Measurements from ENCODE around the gene MFSD11.
"Not testable (repeated sequence)": the region's sequence is repeated elsewhere in the genome, so short reads cannot be mapped to it uniquely, and the experiment has no call there.

Gene MFSD11

DNA sequence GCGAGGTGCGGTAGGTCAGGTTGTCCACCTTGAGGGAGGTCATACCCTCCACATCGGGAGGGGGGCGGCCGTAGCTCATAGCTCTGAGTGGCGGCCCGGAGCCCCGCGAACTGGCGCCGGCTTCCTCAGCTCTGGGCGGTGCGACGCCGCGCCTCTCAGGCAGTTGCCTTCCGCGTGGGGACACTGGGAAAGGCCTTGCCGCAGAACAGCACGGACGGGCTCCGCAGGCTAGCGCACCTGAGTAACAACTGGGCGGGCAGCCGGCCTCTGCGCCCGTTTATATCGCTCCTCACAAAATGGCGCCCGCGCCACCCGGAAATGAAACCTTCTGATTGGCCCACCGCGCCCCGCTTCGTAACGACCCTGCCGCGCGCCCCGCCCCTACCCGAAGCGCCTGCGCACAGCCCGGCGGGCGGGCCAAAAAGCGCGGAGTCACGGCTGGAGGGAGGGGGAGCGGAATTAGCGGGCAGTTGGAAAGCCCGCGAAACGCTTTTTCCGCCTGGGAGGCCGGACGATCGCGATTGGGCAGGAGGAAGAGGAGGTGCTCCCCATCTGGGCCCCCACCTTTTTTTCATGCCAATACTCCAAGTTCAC is 740 bp upstream of the MFSD11 start, which contains the start of gene SRSF2:
Gene SRSF2, minus strand, starts transcription at position 250 of the 594 bp plus-strand sequence. Its CDS starts 171 bp downstream, at position 79.
- Histone ChIP-seq H3K9ac (ENCODE audit: low read depth, low read length, poor library complexity, severe bottlenecking) (peak within 1 kb of the TSS; percentile 100), H3K36me3 (ENCODE audit: insufficient read depth, low read length) (peaks cover 40% of the 10 kb centered on the region), H3K79me2 (ENCODE audit: insufficient read depth, low read length) (peaks cover 83% of the 10 kb centered on the region), H2AFZ (ENCODE audit: low read length) (peak within 1 kb of the TSS; percentile 87), H3K9me3 (ENCODE audit: insufficient read depth, low read depth, low read length) (no peaks in the 10 kb centered on the region), H3K4me1 (ENCODE audit: insufficient read depth, low read length, poor library complexity, severe bottlenecking) (peaks cover 65% of the 10 kb centered on the region), H3K4me2 (ENCODE audit: low read depth, low read length, poor library complexity, severe bottlenecking) (peak within 1 kb of the TSS; percentile 93), H3K4me3 (ENCODE audit: low read length, poor library complexity, severe bottlenecking) (peak within 1 kb of the TSS; percentile 99), H3K27me3 (ENCODE audit: insufficient read depth, low read length, poor library complexity, severe bottlenecking) (peaks cover 19% of the 10 kb centered on the region), H4K20me1 (ENCODE audit: insufficient read depth, low read length, poor library complexity, severe bottlenecking) (peaks cover 56% of the 10 kb centered on the region), H3F3A (ENCODE audit: low read depth) (peaks cover 11% of the 10 kb centered on the region), H3K9me2 (replicated peaks; ENCODE audit: low read depth, low read length) (no peaks in the 10 kb centered on the region)
- no peak for TF ChIP-seq EZH2phosphoT487 (IDR thresholded peaks at IDR 0.05; ENCODE audit: borderline replicate concordance)
- TF ChIP-seq, protein P1, sequence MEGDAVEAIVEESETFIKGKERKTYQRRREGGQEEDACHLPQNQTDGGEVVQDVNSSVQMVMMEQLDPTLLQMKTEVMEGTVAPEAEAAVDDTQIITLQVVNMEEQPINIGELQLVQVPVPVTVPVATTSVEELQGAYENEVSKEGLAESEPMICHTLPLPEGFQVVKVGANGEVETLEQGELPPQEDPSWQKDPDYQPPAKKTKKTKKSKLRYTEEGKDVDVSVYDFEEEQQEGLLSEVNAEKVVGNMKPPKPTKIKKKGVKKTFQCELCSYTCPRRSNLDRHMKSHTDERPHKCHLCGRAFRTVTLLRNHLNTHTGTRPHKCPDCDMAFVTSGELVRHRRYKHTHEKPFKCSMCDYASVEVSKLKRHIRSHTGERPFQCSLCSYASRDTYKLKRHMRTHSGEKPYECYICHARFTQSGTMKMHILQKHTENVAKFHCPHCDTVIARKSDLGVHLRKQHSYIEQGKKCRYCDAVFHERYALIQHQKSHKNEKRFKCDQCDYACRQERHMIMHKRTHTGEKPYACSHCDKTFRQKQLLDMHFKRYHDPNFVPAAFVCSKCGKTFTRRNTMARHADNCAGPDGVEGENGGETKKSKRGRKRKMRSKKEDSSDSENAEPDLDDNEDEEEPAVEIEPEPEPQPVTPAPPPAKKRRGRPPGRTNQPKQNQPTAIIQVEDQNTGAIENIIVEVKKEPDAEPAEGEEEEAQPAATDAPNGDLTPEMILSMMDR (conservative IDR thresholded peaks at IDR 0.05; ENCODE audit: low read length), result no peak

DNA sequence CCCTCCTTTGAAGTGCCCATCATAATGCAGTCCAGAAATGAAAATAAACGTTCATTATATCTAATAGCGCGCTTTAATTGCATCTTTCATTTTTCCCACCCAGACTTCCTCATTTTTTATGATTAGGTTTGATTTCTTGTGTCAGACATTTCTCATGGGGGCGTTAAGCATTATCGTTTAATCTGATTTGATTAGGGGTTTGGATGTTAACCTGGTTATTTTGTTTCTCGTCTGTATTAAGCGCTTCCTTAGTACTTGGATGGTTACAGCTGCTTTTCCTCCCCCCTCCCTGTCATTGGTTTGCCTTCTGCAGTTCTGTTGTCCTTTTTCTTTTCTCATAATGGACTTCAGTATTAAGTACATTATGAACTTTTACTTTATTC is 540 bp downstream of the MFSD11 start:
- peaks cover 52% of the 10 kb centered on the region for H3K4me1 ChIP-seq (ENCODE audit: insufficient read depth, low read length, poor library complexity, severe bottlenecking)
- TF ChIP-seq, protein P1 (conservative IDR thresholded peaks at IDR 0.05; ENCODE audit: low read length), result no peak
- no peak for TF ChIP-seq EZH2phosphoT487 (IDR thresholded peaks at IDR 0.05; ENCODE audit: borderline replicate concordance)
- peak overlapping the region; percentile 91 for H3K9ac ChIP-seq (ENCODE audit: low read depth, low read length, poor library complexity, severe bottlenecking)
- H4K20me1 ChIP-seq (ENCODE audit: insufficient read depth, low read length, poor library complexity, severe bottlenecking), result peaks cover 43% of the 10 kb centered on the region
- peaks cover 70% of the 10 kb centered on the region for H3K79me2 ChIP-seq (ENCODE audit: insufficient read depth, low read length)
- H2AFZ ChIP-seq (ENCODE audit: low read length), result no peak overlapping the region
- no peaks in the 10 kb centered on the region for H3K9me2 ChIP-seq (replicated peaks; ENCODE audit: low read depth, low read length)
- peaks cover 31% of the 10 kb centered on the region for H3K36me3 ChIP-seq (ENCODE audit: insufficient read depth, low read length)
- H3K4me3 ChIP-seq (ENCODE audit: low read length, poor library complexity, severe bottlenecking), result peak overlapping the region; percentile 98
- H3K4me2 ChIP-seq (ENCODE audit: low read depth, low read length, poor library complexity, severe bottlenecking), result peak overlapping the region; percentile 91
- H3K9me3 ChIP-seq (ENCODE audit: insufficient read depth, low read depth, low read length), result no peaks in the 10 kb centered on the region
- peaks cover 2% of the 10 kb centered on the region for H3F3A ChIP-seq (ENCODE audit: low read depth)
- peaks cover 19% of the 10 kb centered on the region for H3K27me3 ChIP-seq (ENCODE audit: insufficient read depth, low read length, poor library complexity, severe bottlenecking)

DNA sequence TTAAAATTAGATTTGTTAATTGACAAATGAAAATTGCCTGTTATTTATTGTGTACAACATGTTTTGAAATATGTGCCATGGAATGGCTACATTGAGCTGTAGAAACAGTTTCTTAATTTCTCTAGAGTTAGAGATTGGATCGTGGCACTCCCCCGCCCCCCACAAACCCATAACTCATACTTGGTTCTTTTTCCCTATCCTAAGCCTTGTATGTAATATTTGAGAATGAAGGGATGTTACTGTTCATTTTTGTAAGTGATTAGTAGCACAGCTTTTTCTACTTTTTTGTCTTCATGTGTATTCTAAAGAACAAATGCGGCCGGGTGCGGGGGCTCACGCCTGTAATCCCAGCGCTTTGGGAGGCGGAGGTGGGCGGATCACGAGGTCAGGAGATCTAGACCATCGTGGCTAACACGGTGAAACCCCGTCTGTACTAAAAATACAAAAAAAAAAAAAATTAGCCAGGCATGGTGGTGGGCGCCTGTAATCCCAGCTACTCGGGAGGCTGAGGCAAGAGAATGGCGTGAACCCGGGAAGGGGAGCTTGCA is 1.7 kb downstream of the MFSD11 start:
- H3F3A ChIP-seq (ENCODE audit: low read depth); H2AFZ ChIP-seq (ENCODE audit: low read length); H3K9me2 ChIP-seq (replicated peaks; ENCODE audit: low read depth, low read length); H3K9me3 ChIP-seq (ENCODE audit: insufficient read depth, low read depth, low read length): not testable (repeated sequence)
- peak overlapping the region; percentile 98 for H3K4me3 ChIP-seq (ENCODE audit: low read length, poor library complexity, severe bottlenecking)
- peaks cover 58% of the 10 kb centered on the region for H3K79me2 ChIP-seq (ENCODE audit: insufficient read depth, low read length)
- peaks cover 19% of the 10 kb centered on the region for H3K27me3 ChIP-seq (ENCODE audit: insufficient read depth, low read length, poor library complexity, severe bottlenecking)
- peaks cover 41% of the 10 kb centered on the region for H3K4me1 ChIP-seq (ENCODE audit: insufficient read depth, low read length, poor library complexity, severe bottlenecking)
- peaks cover 29% of the 10 kb centered on the region for H3K36me3 ChIP-seq (ENCODE audit: insufficient read depth, low read length)
- H4K20me1 ChIP-seq (ENCODE audit: insufficient read depth, low read length, poor library complexity, severe bottlenecking), result peaks cover 31% of the 10 kb centered on the region
- peak overlapping the region; percentile 91 for H3K4me2 ChIP-seq (ENCODE audit: low read depth, low read length, poor library complexity, severe bottlenecking)
- peak overlapping the region; percentile 91 for H3K9ac ChIP-seq (ENCODE audit: low read depth, low read length, poor library complexity, severe bottlenecking)

Measured in Loucy (cell line).